H1 (cell line): Measurements from ENCODE around the gene PIGZ. TPM values are rescaled to one million over a fixed set of nuclear protein-coding genes. Genes with fewer than 3 reads are reported as not detected.

ENCODE experiments used
- CTCF ChIA-PET: fragments of 300-600 bp; sonication (Branson Sonifier 250); formaldehyde crosslinking; loops from one replicate; lab custom pipeline; 2021; ENCODE audit not compliant: partially characterized antibody; lab: Charles Lee
- POLR2A ChIA-PET: fragments of 300-600 bp; sonication (Branson Sonifier 250); formaldehyde crosslinking; loops from one replicate; lab custom pipeline; 2021; ENCODE audit warnings: inconsistent platforms; ENCODE audit not compliant: partially characterized antibody; lab: Charles Lee
- DNase-seq, 2 experiments: peaks; one replicate each; pipeline versions ENCODE4 v3.0.0 to v3.0.0-alpha.2; 2010 to 2022; ENCODE audit warnings: low spot score in 2 of 2, low read depth in 1 of 2, mixed read lengths in 1 of 2
- FAIRE-seq: peaks from 2 replicates; lab custom pipeline; 2011; peaks lifted over from hg19 to GRCh38; lab: Jason Lieb, UNC
- H2AFZ ChIP-seq: 2 replicates; pipeline ENCODE4 v1.8.1; 2012; ENCODE audit warnings: low read length, inconsistent platforms
- H2AK5ac ChIP-seq: 2 replicates; pipeline ENCODE4 v1.6.1; 2013; ENCODE audit warnings: low read depth, low read length
- H2BK120ac ChIP-seq: replicated peaks from 2 replicates; pipeline ENCODE3; 2013; ENCODE audit warnings: low read depth, low read length, inconsistent platforms
- H2BK12ac ChIP-seq: 2 replicates; pipeline ENCODE4 v1.6.1; 2013; ENCODE audit warnings: low read depth, low read length
- H2BK15ac ChIP-seq: 2 replicates; pipeline ENCODE4 v1.6.1; 2013; ENCODE audit warnings: low read length
- H2BK20ac ChIP-seq: 2 replicates; pipeline ENCODE4 v1.6.1; 2013; ENCODE audit warnings: low read length
- H2BK5ac ChIP-seq: 2 replicates; pipeline ENCODE4 v1.6.1; 2013; ENCODE audit warnings: low read depth, low read length
- H3K14ac ChIP-seq: 2 replicates; pipeline ENCODE4 v1.6.1; 2013; ENCODE audit warnings: inconsistent platforms; ENCODE audit not compliant: insufficient read length
- H3K18ac ChIP-seq: 2 replicates; pipeline ENCODE4 v1.6.1; 2013; ENCODE audit warnings: low read length; ENCODE audit errors: extremely low read depth
- H3K23ac ChIP-seq: 2 replicates; pipeline ENCODE4 v1.6.1; 2013; ENCODE audit warnings: inconsistent platforms; ENCODE audit not compliant: insufficient read length
- H3K23me2 ChIP-seq: 2 replicates; pipeline ENCODE4 v1.6.1; 2013; ENCODE audit warnings: low read depth, low read length
- H3K27ac ChIP-seq: 2 replicates; pipeline ENCODE4 v1.6.1; 2011; ENCODE audit warnings: low read depth, low read length, inconsistent platforms
- H3K27me3 ChIP-seq, 4 experiments: replicated peaks in 1 of 4; 1 replicate in 1 of 4; 2 replicates in 3 of 4; pipeline versions ENCODE4 v1.6.1 to v1.8.1; 2011 to 2013; ENCODE audit warnings: low read length in 3 of 4, mild to moderate bottlenecking in 3 of 4, inconsistent platforms in 2 of 4, mixed read lengths in 2 of 4, moderate library complexity in 1 of 4; ENCODE audit not compliant: control insufficient read depth in 3 of 4, insufficient read depth in 3 of 4; ENCODE audit errors: extremely low read depth in 1 of 4
- H3K36me3 ChIP-seq, 4 experiments: 2 replicates each; pipeline versions ENCODE4 v1.6.1 to v1.8.1; 2011 to 2013; ENCODE audit warnings: mild to moderate bottlenecking in 4 of 4, low read length in 3 of 4, moderate library complexity in 2 of 4, control low read depth in 1 of 4, inconsistent platforms in 1 of 4; ENCODE audit not compliant: insufficient read depth in 4 of 4, control insufficient read depth in 2 of 4
- H3K4ac ChIP-seq: replicated peaks from 2 replicates; pipeline ENCODE3; 2013; ENCODE audit warnings: low read length, low read depth, mixed read lengths, inconsistent platforms; ENCODE audit not compliant: insufficient read length
- H3K4me1 ChIP-seq, 4 experiments: replicated peaks in 1 of 4; 1 replicate in 1 of 4; 2 replicates in 3 of 4; pipeline versions ENCODE4 v1.6.1 to v1.8.1; 2011 to 2013; ENCODE audit warnings: low read length in 3 of 4, inconsistent platforms in 2 of 4, mixed read lengths in 1 of 4; ENCODE audit not compliant: insufficient read depth in 4 of 4, control insufficient read depth in 3 of 4
- H3K4me2 ChIP-seq, 2 experiments: 2 replicates each; pipeline versions ENCODE4 v1.6.1 to v1.8.1; 2011 to 2013; ENCODE audit warnings: low read depth in 2 of 2, low read length in 2 of 2, control low read depth in 1 of 2, inconsistent platforms in 1 of 2, mild to moderate bottlenecking in 1 of 2; ENCODE audit not compliant: insufficient read depth in 1 of 2
- H3K4me3 ChIP-seq, 4 experiments: fragments of 200-600, 300-600 bp in 1 of 4; sonication (generic), shearing (Covaris generic), sonication (Bioruptor Twin) in 1 of 4; 2 replicates each; pipeline versions ENCODE4 v1.5.1 to v1.8.1; 2011 to 2016; ENCODE audit warnings: low read length in 4 of 4, low read depth in 3 of 4, control low read depth in 2 of 4, inconsistent platforms in 2 of 4, mild to moderate bottlenecking in 2 of 4, mixed read lengths in 1 of 4, moderate library complexity in 1 of 4; ENCODE audit not compliant: insufficient read depth in 2 of 4; ENCODE audit errors: extremely low read depth in 1 of 4
- H3K56ac ChIP-seq: replicated peaks from 2 replicates; pipeline ENCODE3; 2013; ENCODE audit warnings: low read depth, mild to moderate bottlenecking, mixed read lengths, low read length, inconsistent platforms; ENCODE audit not compliant: insufficient read length
- H3K79me1 ChIP-seq: 2 replicates; pipeline ENCODE4 v1.6.1; 2013; ENCODE audit warnings: low read depth, low read length, control low read depth
- H3K79me2 ChIP-seq, 2 experiments: 2 replicates each; pipeline versions ENCODE4 v1.6.1 to v1.8.1; 2012 to 2013; ENCODE audit warnings: low read length in 2 of 2, mild to moderate bottlenecking in 2 of 2, inconsistent platforms in 1 of 2; ENCODE audit not compliant: insufficient read depth in 2 of 2, control insufficient read depth in 1 of 2
- H3K9ac ChIP-seq, 4 experiments: replicated peaks in 1 of 4; 1 replicate in 1 of 4; 2 replicates in 3 of 4; pipeline versions ENCODE4 v1.6.1 to v1.8.1; 2011 to 2013; ENCODE audit warnings: low read depth in 3 of 4, low read length in 3 of 4, control low read depth in 2 of 4, mild to moderate bottlenecking in 2 of 4, moderate library complexity in 2 of 4, inconsistent platforms in 1 of 4; ENCODE audit errors: extremely low read depth in 1 of 4
- H3K9me3 ChIP-seq, 2 experiments: 2 replicates each; pipeline versions ENCODE4 v1.6.1 to v1.8.1; 2012 to 2013; ENCODE audit warnings: mild to moderate bottlenecking in 2 of 2, moderate library complexity in 2 of 2, control low read depth in 1 of 2, inconsistent platforms in 1 of 2, low read depth in 1 of 2, low read length in 1 of 2, mixed read lengths in 1 of 2; ENCODE audit not compliant: insufficient read depth in 2 of 2
- H4K20me1 ChIP-seq, 2 experiments: replicated peaks in 1 of 2; 2 replicates each; pipeline versions ENCODE3 to v1.8.1; 2011 to 2013; ENCODE audit warnings: inconsistent platforms in 2 of 2, low read length in 2 of 2, mild to moderate bottlenecking in 1 of 2; ENCODE audit not compliant: insufficient read depth in 2 of 2, control insufficient read depth in 1 of 2
- H4K5ac ChIP-seq: 2 replicates; pipeline ENCODE4 v1.6.1; 2013; ENCODE audit warnings: low read length, low read depth, mixed read lengths, inconsistent platforms; ENCODE audit not compliant: insufficient read length
- H4K8ac ChIP-seq: 2 replicates; pipeline ENCODE4 v1.8.0; 2013; ENCODE audit warnings: mild to moderate bottlenecking, moderate library complexity, low read length, inconsistent platforms; ENCODE audit not compliant: insufficient read depth; ENCODE audit errors: extremely low read depth
- H4K91ac ChIP-seq: replicated peaks from 2 replicates; pipeline ENCODE3; 2013; ENCODE audit warnings: low read length, mixed read lengths, inconsistent platforms; ENCODE audit not compliant: insufficient read length
- HDAC6 ChIP-seq: IDR thresholded peaks from one replicate; pipeline ENCODE4 v1.7.1; 2012; ENCODE audit warnings: low read depth, mild to moderate bottlenecking, inconsistent platforms, low read length, moderate library complexity
- RBBP5 ChIP-seq: IDR thresholded peaks from 2 replicates; pipeline ENCODE4 v1.7.1; 2012; ENCODE audit warnings: low read depth, mild to moderate bottlenecking, inconsistent platforms, low read length, moderate library complexity, borderline replicate concordance
- WGBS, 2 experiments: shearing (Covaris generic) in 1 of 2; methylation state at CpG; one replicate each; pipeline versions ENCODE4 v1.1.6 to v1.1.7; 2013 to 2015; ENCODE audit warnings: low lambda C conversion rate in 2 of 2, mixed read lengths in 2 of 2, inconsistent platforms in 1 of 2, low coverage in 1 of 2, missing lambda C conversion rate in 1 of 2; ENCODE audit not compliant: insufficient replicate concordance in 2 of 2, insufficient coverage in 1 of 2, insufficient read length in 1 of 2; ENCODE audit errors: extremely low coverage in 1 of 2, missing lambda C conversion rate in 1 of 2; 5-methylcytosine and 5-hydroxymethylcytosine counted together
- polyA plus RNA-seq, 7 experiments: library from polyadenylated mRNA; depleted of rRNA in 3 of 7; stranded (reverse) in 5 of 7; unstranded in 2 of 7; fragments of >200 nt in 5 of 7; fragments of 200-250 nt in 2 of 7; gene quantifications; 1 replicate in 5 of 7; 2 replicates in 1 of 7; 4 replicates in 1 of 7; pipeline versions ENCODE4 v1.2.1 to v1.2.3, GENCODE V29; 2011 to 2013; ENCODE audit warnings: missing spikeins in 2 of 7, mixed read lengths in 2 of 7
- total RNA-seq: library from RNA; stranded (reverse); fragmentation: NEBNext Ultra II Directional; extraction: Animal tissue kit (Norgen Biotek cat#: 25700); gene quantifications from 2 replicates; pipeline ENCODE4 v1.2.1, GENCODE V29; 2021

The PIGZ gene
- total and polyA plus RNA-seq, 2 of the 8 experiments (the other 6 are each of a cell fraction or from before 2014, with no cell fraction given), result 0.32 TPM; not detected in 1

GRCh38 chr3:196962930-196963630 lies 5.6 kb downstream of the PIGZ start:
- DNase-seq (no peak), FAIRE-seq (no peak)
- Histone ChIP-seq H2AK5ac (no peak overlapping the region), H3K56ac (no peak overlapping the region), H2BK5ac (no peak overlapping the region), H3K4me1 (peaks cover 0 to 17% (median 9%) of the 10 kb centered on the region in 4 experiments; a peak in 5 of 7 replicates), H3K9me3 (no peaks in the 10 kb centered on the region), H2BK15ac (no peak overlapping the region), H2BK20ac (no peak overlapping the region), H4K5ac (no peak overlapping the region), H3K18ac (no peak overlapping the region), H4K20me1 (no peaks in the 10 kb centered on the region), H3K4me2 (no peak overlapping the region), H3K27me3 (peaks cover 22 to 31% (median 30%) of the 10 kb centered on the region in 4 experiments), H3K79me1 (no peaks in the 10 kb centered on the region), H4K91ac (no peak overlapping the region), H3K23me2 (no peaks in the 10 kb centered on the region; the same call in 1 of the 2 replicates), H3K9ac (no peak overlapping the region), H2BK120ac (no peak overlapping the region), H4K8ac (no peak overlapping the region), H3K4me3 (no peak overlapping the region), H3K79me2 (no peaks in the 10 kb centered on the region), H2AFZ (no peak overlapping the region), H3K36me3 (no peaks in the 10 kb centered on the region), H3K23ac (no peak overlapping the region), H3K14ac (no peak overlapping the region), H3K27ac (no peak overlapping the region), H2BK12ac (no peak overlapping the region), H3K4ac (no peak overlapping the region)
- WGBS, 2 experiments, result 88% methylated on average over 10 of the region's 10 CpGs; no CpG with 5 or more reads in 1 of the 2 experiments
- TF ChIP-seq HDAC6, result no peak
- no peak for TF ChIP-seq RBBP5
- ChIA-PET CTCF (interaction anchor here (0.6 to 1.8 kb wide), 4 partner anchors 8 to 134 kb away, joined by 3 to 6 read pairs (median 4); no protein-coding TSS in a partner anchor), POLR2A (no interaction called here)
